HUES48 (cell line): Measurements from ENCODE around the gene ADCY9.

Source experiments
- H3K27ac ChIP-seq: one replicate; pipeline ENCODE4 v1.7.0; 2013; ENCODE audit warnings: low read depth, low read length, inconsistent platforms
- H3K27me3 ChIP-seq: 2 replicates; pipeline ENCODE4 v1.6.1; 2013; ENCODE audit warnings: mild to moderate bottlenecking, low read length; ENCODE audit not compliant: control insufficient read depth, insufficient read depth
- H3K36me3 ChIP-seq: 2 replicates; pipeline ENCODE4 v1.6.1; 2013; ENCODE audit warnings: low read length; ENCODE audit not compliant: control insufficient read depth, insufficient read depth
- H3K4me1 ChIP-seq: 2 replicates; pipeline ENCODE4 v1.6.1; 2013; ENCODE audit warnings: mild to moderate bottlenecking, low read length; ENCODE audit not compliant: control insufficient read depth, insufficient read depth
- H3K4me3 ChIP-seq: 2 replicates; pipeline ENCODE4 v1.5.1; 2013; ENCODE audit warnings: mild to moderate bottlenecking, low read depth, low read length
- H3K9ac ChIP-seq: 2 replicates; pipeline ENCODE4 v1.6.1; 2013; ENCODE audit warnings: mild to moderate bottlenecking, low read depth, low read length, moderate library complexity
- H3K9me3 ChIP-seq: 2 replicates; pipeline ENCODE4 v1.6.1; 2013; ENCODE audit warnings: low read length; ENCODE audit not compliant: control insufficient read depth, insufficient read depth

The ADCY9 gene

DNA sequence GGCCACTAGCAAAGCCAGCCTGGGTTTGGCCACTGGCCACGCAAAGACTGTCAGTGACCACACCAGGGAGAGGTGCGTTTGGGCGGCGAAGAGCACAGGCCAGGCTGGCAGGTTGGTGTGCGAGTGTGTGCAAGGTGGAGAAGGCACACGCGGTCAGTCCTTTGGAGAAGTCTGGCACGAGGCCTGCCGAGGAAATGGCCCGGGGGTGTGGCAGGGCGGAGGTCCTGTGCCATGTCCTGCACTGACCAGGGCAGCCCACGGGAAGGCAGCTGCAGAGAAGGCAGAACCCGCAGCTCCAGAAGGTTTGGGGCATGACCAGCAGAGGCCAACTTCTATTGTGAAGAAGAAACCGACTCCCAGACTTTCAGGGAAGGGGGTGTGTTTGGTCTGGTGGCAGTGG, 90.8 kb downstream of the ADCY9 start:
- Histone ChIP-seq H3K27me3 (no peaks in the 10 kb centered on the region), H3K4me1 (peaks cover 19% of the 10 kb centered on the region), H3K9ac (no peak overlapping the region), H3K4me3 (no peak overlapping the region), H3K27ac (no peak overlapping the region), H3K36me3 (no peaks in the 10 kb centered on the region), H3K9me3 (no peaks in the 10 kb centered on the region; the same call in 1 of the 2 replicates)

DNA sequence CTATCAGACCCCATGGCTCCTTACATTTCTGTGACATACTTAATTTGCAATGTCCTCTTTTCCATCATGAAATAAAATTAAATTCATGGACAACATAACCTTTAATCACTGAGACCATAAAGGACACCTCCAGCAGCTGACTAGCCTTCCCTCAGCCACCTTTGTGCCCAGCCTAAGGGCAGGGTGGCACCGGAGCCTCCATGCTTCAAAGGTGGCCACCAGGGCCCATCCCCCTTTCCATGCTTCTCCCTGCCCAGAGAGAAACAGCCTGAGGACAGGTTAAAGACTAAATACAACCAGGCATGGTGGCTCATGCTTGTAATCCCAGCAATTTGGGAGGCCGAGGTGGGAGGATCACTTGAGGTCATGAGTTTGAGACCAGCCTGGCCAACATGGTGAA, 94.3 kb downstream of the ADCY9 start:
- H3K36me3 ChIP-seq, result no peaks in the 10 kb centered on the region
- no peak overlapping the region for H3K4me3 ChIP-seq

DNA sequence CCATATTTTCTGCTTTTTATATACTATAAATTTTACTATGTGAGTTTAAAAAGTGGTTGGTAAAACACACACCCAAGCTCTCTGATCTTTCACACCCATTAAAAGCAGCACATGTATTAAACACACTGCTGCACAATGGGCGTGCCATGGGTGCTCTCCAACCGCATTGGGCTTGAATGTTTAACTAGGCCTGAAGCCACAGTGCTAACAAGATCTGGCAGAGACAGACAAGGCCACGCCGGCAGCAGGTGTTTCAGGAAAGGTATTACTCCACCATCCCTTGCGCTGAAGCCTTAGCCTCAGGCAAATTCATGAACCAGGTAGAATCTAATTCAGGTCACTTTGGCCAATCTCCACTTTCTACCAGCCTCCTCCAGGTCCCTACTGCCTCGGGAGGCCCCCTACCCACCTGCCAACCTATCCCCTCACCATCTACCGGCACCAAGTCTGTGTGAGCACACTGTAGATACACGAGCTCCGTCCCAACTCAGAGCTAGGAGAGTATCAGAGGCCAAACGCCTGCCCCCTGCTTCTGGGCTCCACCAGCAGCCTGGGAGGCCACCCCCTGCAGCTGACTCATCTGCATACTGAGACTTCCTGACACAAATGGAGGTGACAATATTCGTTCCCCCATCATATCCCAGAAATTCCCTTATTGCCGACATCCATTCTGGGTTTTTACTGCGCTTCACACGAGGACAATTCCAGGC, 95.0 kb downstream of the ADCY9 start:
- Histone ChIP-seq H3K36me3 (no peaks in the 10 kb centered on the region), H3K4me3 (no peak overlapping the region), H3K9me3 (no peaks in the 10 kb centered on the region), H3K27ac (no peak overlapping the region), H3K4me1 (peaks cover 9% of the 10 kb centered on the region), H3K9ac (no peak overlapping the region), H3K27me3 (no peaks in the 10 kb centered on the region)

More for the DNA sequence above, 94.3 kb downstream of the ADCY9 start:
- H3K9ac ChIP-seq, result no peak overlapping the region
- H3K9me3 ChIP-seq, result no peaks in the 10 kb centered on the region; the same call in 1 of the 2 replicates
- H3K27me3 ChIP-seq, result no peaks in the 10 kb centered on the region
- H3K27ac ChIP-seq, result no peak overlapping the region
- peaks cover 9% of the 10 kb centered on the region for H3K4me1 ChIP-seq

DNA sequence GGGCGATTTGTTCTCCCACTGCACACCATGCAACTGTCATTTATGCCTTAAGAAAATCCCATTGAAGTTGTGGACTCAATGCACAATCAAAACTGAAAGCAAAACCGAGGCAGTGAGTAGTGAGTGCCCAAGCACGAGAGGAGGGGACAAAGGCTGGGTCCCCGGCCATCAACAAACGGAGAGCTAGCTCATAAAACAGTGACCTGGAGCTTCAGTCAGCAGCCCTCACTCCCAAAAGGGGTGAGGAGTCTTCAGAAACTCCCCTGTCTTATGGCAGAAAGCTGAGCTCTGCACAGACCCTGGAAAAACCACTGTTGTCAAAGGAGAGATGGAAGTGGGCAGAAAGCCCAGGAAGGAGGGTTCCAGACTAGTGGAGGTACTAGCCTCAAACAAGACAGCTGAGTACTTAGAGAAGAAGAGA, 96.9 kb downstream of the ADCY9 start:
- Histone ChIP-seq H3K9ac (no peak overlapping the region), H3K36me3 (no peaks in the 10 kb centered on the region), H3K27me3 (no peaks in the 10 kb centered on the region), H3K27ac (no peak overlapping the region), H3K4me1 (peaks cover 12% of the 10 kb centered on the region), H3K4me3 (no peak overlapping the region), H3K9me3 (no peaks in the 10 kb centered on the region)

DNA sequence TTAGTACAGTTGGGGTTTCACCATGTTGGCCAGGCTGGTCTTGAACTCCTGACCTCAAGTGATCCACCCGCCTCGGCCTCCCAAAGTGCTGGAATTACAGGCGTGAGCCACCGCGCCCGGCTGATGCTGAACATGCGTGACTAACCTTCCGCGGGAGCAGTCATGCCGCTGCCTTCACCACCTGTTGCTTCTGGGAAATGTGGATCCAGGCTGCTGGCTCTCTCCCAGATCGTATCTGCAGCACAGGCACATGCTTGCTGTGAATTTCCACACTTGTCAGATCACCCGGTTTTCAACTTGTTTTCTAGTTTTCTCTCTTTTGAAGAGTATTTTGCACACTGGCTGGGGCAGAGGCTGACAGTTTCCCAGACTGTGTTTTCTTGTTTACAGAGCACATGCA, 97.9 kb downstream of the ADCY9 start:
- Histone ChIP-seq H3K27ac (no peak overlapping the region), H3K4me3 (no peak overlapping the region)

DNA sequence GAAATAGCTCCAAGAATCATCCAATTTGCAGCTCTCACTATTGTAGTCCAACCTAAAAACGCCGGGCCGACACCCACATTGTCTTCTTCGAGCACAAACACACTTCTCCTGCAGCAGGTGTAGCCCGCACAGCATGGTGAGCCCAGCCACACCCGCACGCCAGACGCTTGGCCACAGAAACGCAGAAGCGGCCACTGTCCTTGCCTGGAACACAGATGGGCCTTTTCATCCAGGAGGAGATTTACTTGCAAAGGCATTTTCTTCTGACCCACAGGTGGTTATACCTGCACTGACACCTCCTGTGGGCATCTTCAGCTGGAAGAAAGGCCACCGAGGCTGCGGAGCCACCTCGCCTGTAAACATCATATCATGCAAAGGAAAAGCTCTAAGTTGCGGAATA, 98.4 kb downstream of the ADCY9 start:
- no peaks in the 10 kb centered on the region for H3K36me3 ChIP-seq
- no peak overlapping the region for H3K9ac ChIP-seq
- H3K4me3 ChIP-seq, result no peak overlapping the region
- H3K27ac ChIP-seq, result no peak overlapping the region
- peaks cover 18% of the 10 kb centered on the region for H3K4me1 ChIP-seq
- H3K27me3 ChIP-seq, result no peaks in the 10 kb centered on the region
- no peaks in the 10 kb centered on the region for H3K9me3 ChIP-seq

More for the DNA sequence above, 97.9 kb downstream of the ADCY9 start:
- no peaks in the 10 kb centered on the region for H3K9me3 ChIP-seq
- peaks cover 18% of the 10 kb centered on the region for H3K4me1 ChIP-seq
- H3K36me3 ChIP-seq, result no peaks in the 10 kb centered on the region
- H3K27me3 ChIP-seq, result no peaks in the 10 kb centered on the region
- H3K9ac ChIP-seq, result no peak overlapping the region

DNA sequence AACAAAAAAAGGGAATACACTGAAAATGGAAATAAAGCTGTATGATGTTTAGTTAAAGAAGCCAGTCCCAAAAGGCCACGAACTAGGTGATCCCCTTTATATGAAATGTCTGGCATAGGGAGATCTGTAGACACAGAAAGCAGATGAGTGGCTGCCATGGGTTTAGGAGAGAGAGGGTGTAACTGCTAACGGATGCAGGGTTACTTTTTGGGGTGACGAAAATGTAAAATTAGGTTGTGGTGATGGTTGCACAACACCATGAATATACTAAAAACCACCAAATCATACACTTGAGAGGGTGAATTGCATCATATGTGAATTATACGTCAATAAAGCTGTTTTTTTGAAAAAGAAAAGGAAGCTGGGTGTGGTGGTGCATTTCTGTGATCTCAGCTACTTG, 99.6 kb downstream of the ADCY9 start:
- peaks cover 26% of the 10 kb centered on the region for H3K4me1 ChIP-seq
- H3K27me3 ChIP-seq, result no peaks in the 10 kb centered on the region
- no peak overlapping the region for H3K4me3 ChIP-seq
- no peak overlapping the region for H3K9ac ChIP-seq
- H3K9me3 ChIP-seq, result no peaks in the 10 kb centered on the region
- no peak overlapping the region for H3K27ac ChIP-seq
- no peaks in the 10 kb centered on the region for H3K36me3 ChIP-seq

DNA sequence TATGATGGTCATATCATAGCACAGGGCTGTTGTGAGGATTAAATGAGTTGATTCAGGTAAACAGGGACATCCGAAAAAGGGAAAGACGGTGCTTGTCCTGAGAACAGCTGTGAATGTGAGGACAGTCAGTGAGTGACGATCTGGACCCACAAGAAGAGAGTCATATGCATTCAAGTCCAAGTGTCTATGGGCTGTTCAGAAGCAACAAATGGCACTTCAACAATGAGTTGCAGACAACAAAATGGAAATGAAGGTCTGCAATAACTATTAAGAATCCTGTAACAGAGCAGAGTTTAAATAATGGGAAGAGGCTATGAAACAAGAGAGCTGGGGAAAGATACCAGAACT, 100.3 kb downstream of the ADCY9 start:
- no peaks in the 10 kb centered on the region for H3K9me3 ChIP-seq
- H3K9ac ChIP-seq, result no peak overlapping the region
- H3K27ac ChIP-seq, result no peak overlapping the region
- H3K27me3 ChIP-seq, result no peaks in the 10 kb centered on the region
- no peaks in the 10 kb centered on the region for H3K36me3 ChIP-seq
- no peak overlapping the region for H3K4me3 ChIP-seq
- peaks cover 26% of the 10 kb centered on the region for H3K4me1 ChIP-seq

DNA sequence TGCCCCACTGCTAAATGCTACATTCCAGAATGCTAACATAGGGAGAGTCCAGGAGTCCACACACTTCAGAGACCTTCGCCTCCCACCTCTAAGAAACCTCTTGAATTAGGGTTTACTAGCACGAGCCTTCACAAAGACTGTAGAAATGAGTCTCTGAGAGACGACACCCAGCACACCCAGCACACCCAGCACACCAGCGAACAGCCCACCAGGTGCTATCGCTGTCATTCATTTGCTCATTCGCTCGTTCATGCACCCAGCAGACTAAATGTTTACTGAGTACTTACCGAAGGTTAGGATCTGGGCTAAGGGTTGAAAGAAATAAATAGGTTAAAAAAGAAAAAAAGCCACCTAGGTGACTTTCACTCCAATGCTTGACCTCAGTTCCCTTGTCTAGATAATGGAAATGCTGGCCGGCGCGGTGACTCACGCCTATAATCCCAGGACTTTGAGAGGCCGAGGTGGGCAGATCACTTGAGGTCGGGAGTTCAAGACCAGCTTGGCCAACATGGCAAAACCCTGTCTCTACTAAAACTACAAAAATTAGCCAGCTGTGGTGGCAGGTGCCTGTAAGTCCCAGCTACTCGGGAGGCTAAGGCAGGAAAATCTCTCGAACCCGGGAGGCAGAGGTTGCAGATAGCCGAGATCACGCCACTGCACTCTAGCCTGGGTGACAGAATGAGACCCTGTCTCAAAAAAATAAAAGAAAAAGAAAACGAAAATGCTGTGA, 100.8 kb downstream of the ADCY9 start:
- Histone ChIP-seq H3K9me3 (no peaks in the 10 kb centered on the region), H3K4me3 (no peak overlapping the region), H3K27me3 (no peaks in the 10 kb centered on the region), H3K27ac (peak overlapping the region; percentile 4), H3K9ac (no peak overlapping the region), H3K36me3 (no peaks in the 10 kb centered on the region), H3K4me1 (peaks cover 29% of the 10 kb centered on the region)

DNA sequence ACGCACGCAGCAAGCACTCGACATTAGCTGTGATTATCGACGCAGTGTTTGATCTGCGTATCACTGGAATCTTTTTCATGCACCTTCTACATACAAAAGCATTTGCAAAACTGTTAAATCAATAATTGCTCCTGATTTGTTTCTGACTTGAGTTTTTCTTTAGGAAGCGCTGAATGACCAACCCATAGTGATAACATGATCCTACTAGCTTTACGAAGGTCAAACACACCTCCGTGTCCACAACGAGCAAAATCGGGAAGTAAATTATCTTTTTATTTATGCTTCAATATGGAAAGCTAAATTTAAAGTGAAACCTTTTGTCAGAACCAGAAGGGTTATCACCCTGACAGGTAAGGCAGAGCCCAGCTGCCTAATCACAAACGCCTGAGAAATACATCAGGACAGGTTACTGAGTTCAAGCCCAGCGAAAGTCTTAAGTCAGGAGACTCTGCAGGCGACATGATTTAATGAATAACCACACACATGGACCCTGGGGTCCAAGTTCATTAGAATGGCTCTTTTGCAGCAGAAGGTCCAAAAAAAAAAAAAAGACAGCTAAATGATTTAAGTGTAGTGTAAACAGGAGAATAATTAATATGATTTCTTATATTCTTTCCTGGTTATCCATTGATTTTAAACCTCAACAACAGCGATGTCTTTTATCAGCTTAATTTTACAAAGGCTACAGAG, 104.2 kb downstream of the ADCY9 start:
- Histone ChIP-seq H3K27me3 (no peaks in the 10 kb centered on the region), H3K36me3 (no peaks in the 10 kb centered on the region), H3K27ac (peak overlapping the region; percentile 7), H3K9ac (no peak overlapping the region), H3K9me3 (no peaks in the 10 kb centered on the region), H3K4me3 (no peak overlapping the region), H3K4me1 (peaks cover 42% of the 10 kb centered on the region)
